ENCODE results near the gene IFNB1.

GRCh38 chr9:21027295-21027694 is 50.4 kb downstream of the IFNB1 start:
- TF ChIP-seq BHLHE40 (IDR thresholded peaks at IDR 0.05; ENCODE audit: borderline replicate concordance): no peak
- TF ChIP-seq ARNT (IDR thresholded peaks at IDR 0.05): no peak
- TF ChIP-seq FOXA1 (IDR thresholded peaks at IDR 0.05): no peak
- TF ChIP-seq ZNF384 (IDR thresholded peaks at IDR 0.05): no peak
- TF ChIP-seq TARDBP (IDR thresholded peaks at IDR 0.05): no peak
- TF ChIP-seq SP1 (IDR thresholded peaks at IDR 0.05): no peak
- TF ChIP-seq FOXK2 (IDR thresholded peaks at IDR 0.05): no peak
- TF ChIP-seq ELF4 (IDR thresholded peaks at IDR 0.05): no peak
- TF ChIP-seq PKNOX1 (IDR thresholded peaks at IDR 0.05): no peak

Data from HEK293T (cell line).